ENCODE results near the gene ASCC3.

DNA sequence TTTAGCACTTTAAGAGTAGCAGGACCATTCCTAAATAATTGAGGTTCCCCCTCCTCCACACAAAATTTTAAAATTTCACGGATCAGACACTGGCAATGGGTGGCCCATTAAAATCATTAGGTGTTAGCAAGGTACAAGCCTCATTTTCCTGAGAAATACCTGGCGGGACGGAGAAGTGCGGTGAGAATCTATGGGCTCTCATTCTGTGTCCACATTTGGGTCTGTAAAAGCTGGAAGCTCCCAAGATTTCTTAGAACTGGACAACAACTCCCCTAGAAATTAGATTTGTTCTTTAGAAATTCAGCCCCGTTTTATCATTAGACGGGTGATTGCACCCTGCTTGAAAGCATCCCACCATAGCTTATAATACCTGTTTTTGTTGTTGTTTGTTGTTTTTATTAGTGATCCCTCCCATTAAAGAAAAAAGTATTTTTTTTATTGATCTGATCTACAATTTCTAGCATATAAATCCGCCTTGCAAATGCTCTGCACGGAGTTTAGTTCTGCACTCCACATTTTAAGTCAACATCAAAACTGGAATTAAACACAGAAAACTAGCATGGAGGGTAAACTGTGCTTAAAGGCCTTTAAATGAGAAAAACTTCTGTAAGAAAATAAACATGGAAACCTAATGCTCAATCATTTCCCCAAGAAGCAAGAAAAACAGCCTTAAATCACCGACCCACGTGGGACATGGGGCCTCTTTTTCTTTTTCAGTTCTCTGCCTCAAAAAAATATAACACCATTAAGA is 422.1 kb downstream of the ASCC3 start:
- no peak for TF ChIP-seq EP300 (IDR thresholded peaks at IDR 0.05; ENCODE audit: low read depth)
- TF ChIP-seq, protein P1, sequence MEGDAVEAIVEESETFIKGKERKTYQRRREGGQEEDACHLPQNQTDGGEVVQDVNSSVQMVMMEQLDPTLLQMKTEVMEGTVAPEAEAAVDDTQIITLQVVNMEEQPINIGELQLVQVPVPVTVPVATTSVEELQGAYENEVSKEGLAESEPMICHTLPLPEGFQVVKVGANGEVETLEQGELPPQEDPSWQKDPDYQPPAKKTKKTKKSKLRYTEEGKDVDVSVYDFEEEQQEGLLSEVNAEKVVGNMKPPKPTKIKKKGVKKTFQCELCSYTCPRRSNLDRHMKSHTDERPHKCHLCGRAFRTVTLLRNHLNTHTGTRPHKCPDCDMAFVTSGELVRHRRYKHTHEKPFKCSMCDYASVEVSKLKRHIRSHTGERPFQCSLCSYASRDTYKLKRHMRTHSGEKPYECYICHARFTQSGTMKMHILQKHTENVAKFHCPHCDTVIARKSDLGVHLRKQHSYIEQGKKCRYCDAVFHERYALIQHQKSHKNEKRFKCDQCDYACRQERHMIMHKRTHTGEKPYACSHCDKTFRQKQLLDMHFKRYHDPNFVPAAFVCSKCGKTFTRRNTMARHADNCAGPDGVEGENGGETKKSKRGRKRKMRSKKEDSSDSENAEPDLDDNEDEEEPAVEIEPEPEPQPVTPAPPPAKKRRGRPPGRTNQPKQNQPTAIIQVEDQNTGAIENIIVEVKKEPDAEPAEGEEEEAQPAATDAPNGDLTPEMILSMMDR (IDR thresholded peaks at IDR 0.05), result no peak

All from transverse colon (tissue), 3 donors.